ENCODE data around the gene RNF39.
A peak's percentile ranks its signal among the peaks of the same experiment; 100 is the strongest.
"Not testable (repeated sequence)": the region's sequence is repeated elsewhere in the genome, so short reads cannot be mapped to it uniquely, and the experiment has no call there.

RNF39 gene, protein sequence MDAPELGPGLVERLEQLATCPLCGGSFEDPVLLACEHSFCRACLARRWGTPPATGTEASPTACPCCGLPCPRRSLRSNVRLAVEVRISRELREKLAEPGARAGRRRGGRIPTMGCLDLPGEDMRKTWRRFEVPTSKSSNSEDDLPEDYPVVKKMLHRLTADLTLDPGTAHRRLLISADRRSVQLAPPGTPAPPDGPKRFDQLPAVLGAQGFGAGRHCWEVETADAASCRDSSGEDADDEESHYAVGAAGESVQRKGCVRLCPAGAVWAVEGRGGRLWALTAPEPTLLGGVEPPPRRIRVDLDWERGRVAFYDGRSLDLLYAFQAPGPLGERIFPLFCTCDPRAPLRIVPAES
- total RNA-seq, result 0 reads per million in 4 experiments

DNA sequence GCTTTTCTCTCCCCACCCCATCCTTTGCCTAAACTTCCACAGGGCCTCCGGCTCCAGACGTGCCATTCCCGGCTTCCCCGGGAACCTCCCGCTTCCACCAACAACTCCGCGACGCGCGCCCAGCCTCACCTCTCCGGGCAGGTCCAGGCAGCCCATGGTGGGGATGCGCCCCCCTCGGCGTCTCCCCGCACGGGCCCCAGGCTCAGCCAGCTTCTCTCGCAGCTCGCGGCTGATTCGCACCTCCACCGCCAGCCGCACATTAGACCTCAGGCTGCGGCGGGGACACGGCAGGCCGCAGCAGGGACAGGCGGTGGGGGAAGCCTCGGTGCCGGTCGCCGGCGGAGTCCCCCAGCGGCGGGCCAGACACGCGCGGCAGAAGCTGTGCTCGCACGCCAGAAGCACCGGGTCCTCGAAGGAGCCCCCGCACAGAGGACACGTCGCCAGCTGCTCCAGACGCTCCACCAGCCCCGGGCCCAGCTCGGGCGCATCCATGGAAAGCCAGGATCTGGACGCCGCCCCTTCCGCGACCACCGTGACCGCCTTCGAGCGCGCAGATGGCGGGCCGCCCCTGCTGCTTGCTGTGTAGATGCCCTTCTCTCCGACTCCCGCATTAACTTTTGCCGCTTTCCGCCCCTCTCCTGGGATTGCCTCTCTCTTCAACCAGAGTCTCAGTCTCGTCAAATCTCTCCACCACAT, at the start of gene RNF39:
Gene RNF39, minus strand, starts transcription at position 676 of the 696 bp plus-strand sequence. Its CDS starts 184 bp downstream, at position 492.
- no peak for DNase-seq

DNA sequence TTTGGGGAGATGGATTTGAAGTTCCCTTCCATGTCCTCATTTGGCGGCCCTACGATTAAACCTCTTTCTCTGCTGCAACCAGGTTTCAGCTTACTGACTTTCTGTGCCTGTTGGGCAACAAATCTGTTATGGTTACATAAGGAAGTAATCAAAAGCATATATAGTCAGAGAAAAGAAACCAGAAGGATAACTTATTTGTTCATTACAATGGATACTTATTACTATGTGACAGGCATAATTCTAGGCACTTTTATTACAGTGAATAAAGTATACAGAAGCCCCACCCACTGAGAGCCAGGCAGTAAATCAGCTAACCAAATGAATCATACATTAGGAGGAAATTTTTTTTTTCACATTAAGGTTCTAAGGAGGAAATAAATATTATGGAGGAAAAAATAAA, 46.9 kb upstream of the RNF39 start:
- DNase-seq, result no peak

DNA sequence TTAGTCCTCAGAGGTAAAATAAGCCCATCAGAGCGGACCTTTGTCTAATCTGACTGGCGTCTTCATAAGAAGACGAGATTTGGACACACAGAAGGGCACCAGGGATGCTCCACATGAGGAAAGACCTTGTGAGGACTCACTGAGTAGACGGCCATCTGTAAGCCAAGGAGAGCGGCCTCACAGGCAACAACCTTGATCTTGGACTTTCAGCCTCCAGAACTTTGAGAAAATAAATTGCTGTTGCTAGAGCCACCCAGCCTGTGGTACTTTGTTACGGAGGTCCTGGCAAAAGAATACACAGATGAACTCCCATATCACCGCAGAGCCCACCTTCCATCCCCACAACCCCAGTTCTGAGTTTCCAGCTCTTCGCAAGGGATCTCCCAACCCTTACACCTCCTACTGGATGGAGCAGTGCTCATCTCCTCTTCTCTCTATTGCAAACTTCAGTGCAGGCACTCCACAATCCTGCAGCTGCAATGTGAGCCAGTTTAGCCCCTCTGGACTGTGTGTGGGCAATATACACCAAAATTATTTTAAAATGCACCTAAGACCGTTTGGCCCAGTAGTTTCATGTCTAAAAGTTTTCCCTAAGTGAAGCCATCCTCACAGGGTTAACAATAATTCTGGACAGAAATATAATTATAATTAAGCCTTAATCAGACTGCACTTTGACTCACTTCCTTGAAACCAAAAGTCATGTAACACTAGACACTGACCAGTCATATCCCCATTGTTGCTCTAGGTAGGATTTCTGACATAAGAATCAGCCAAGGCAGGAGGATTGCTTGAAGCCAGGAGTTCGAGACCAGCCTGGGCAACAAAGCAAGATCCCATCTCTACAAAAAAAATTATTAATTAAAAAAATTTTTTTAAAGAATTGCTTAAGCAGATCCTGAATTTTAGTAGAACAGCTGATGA, 46.1 kb upstream of the RNF39 start:
- no peak for DNase-seq

DNA sequence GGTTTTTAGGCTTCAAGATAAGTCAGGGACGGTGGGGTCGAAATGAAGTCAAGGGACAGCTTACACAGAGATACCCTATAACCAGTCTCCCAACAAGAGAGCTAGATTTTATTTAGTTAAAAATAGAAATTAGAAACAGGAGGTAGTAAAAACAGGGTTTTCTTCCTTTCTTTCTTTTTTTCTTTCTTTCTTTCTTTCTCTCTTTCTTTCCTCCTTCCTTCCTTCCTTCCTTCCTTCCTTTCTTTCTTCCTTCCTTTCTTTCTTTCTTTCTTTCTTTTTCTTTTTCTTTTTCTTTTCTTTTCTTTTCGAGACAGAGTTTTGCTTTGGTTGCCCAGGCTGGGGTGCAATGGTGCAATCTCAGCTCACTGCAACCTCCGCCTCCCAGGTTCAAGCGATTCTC, 43.1 kb upstream of the RNF39 start:
- not testable (repeated sequence) for DNase-seq

DNA sequence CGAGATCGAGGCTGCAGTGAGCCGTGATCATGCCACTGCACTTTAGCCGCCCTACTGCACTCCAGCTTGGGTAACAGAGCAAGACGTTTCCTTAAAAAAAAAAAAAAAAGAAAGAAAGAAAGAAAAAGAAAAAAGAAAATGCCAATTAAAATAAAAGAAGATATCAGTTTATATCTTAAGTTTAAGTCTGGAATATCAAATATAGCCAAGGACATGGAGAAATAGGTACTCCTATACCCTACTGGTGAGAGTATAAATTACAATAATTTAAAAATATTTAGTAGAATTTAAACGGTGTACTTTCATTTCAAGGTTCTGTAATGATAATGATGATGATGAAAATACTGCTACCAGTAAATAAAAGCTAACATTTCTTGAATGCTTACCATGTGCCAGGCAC, 41.2 kb upstream of the RNF39 start:
- DNase-seq, result no peak

DNA sequence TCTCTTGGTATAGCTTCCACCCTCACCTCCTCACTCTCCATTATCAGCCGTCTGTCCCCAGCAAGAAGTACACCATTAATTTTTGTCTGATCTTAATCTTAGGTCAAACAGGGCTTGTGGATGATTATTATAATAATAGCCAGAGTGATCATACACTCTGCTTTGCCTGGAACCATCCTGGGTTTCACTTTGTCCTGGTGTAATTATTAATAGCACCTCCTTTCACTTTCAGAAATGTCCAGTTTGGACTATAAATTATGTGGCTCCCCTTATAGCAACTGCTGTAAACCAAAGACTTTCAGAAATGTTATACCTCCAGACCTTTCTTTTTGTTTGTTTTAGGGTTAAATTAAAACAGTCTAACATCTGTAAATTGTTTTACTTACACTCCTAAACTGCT, 38.3 kb upstream of the RNF39 start:
- DNase-seq, result no peak

GRCh38 chr6:30113003-30113759, 37.6 kb upstream of the RNF39 start, which contains the start of gene TRIM31:
TSS of gene TRIM31 (minus strand) at chr6:30113090. CDS start at chr6:30112805, 285 bp downstream.
- no peak for DNase-seq

DNA sequence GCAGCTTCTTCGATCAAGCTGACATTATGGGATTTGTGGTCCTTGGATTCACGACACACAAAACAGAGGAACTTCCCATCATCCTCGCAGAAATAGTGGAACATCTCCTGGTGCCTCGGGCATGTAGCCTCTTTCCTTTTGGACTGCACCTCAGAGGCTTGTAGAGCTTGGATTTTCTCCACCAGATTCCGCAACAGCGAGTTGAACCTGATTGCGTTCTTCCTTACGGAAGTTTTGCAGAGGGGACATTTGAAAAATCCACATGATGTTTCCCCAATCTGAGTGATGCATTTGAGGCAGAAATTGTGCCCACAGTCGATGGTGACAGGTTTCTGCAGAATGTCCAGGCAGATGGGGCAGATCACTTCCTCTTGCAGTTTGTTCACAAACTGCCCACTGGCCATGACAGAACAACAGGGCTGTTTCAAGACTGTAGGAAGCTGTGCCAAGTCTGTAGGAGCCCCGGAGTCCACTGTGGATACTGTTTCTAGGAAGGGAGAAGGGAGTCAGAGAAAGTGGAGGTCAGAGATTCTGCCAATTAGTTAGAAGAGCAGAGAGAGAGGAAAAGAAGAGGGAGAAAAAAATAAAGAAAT, 36.9 kb upstream of the RNF39 start:
- DNase-seq, result no peak

DNA sequence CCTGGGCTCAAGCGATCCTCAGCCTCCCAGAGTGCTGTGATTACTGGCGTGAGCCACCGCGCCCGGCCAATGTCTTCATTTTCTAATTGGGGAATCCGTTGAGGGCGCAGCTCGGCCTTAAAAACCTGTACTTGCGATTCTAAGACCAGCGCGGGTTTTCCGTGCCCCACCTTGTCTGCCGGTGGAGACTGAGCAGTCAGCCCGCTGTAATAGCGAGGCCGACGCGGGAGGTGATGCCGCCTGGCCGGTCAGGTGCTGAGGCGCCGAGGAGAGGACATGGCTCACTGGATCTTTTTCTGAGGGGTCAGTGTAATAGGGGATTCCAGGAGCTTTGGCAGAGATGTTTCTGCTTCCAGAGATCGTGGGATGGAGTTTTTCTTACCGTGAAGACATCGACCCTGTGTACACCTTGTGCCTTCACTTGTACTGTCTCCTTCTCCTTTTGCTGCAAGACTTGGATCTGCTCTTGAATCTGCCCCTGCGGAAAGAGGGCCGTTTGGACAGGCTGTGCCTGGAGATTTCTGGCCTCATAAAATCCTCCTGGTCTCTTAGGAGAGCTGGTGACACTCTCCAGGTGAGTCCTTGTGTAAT, 35.8 kb upstream of the RNF39 start:
- no peak for DNase-seq

GRCh38 chr6:30104661-30105060, 29.1 kb upstream of the RNF39 start:
- no peak for DNase-seq

DNA sequence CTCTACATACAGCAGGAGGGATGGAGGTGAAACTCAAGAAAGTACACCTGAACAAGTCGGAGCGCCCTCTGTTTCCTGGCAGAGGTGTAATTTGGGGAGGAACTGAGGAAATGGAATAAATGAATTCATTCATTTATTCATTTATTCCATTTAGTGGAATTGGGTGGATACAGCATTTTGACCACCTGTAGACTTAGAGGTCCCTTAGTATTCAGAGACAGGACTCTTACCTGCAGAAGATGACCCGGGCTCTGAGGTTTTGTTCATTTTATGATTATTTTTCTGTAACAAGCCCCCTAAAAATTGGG, 28.3 kb upstream of the RNF39 start:
- no peak for DNase-seq

GRCh38 chr6:30102970-30103871, 27.7 kb upstream of the RNF39 start:
- peak; percentile 74 for DNase-seq

DNA sequence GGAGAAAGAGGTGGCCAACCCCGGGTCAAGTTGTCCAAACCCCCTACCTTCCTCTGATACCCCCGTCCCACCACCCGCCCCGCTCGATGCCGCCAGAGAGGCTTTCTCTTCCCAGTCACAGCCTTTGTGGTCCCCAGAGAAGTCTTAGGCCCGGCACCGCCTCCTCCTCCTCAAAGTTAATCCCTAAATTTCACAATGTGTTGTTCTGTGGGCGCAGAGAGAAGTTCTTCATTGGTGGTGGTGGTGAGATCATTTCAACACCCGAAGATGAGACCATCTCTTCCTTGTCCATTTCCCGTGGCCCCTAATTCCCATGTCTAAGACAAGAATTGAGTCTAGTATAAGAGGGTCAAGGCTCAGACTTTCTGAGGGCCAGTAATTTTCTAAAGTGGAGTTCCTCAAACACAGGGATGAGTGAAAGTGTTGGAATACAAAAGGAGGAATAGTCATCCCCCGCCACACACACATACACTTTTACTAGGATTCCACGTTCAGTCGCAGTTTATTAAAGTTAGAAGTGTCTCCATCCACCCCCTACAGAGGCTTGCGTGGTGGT, 26.9 kb upstream of the RNF39 start:
- no peak for DNase-seq

DNA sequence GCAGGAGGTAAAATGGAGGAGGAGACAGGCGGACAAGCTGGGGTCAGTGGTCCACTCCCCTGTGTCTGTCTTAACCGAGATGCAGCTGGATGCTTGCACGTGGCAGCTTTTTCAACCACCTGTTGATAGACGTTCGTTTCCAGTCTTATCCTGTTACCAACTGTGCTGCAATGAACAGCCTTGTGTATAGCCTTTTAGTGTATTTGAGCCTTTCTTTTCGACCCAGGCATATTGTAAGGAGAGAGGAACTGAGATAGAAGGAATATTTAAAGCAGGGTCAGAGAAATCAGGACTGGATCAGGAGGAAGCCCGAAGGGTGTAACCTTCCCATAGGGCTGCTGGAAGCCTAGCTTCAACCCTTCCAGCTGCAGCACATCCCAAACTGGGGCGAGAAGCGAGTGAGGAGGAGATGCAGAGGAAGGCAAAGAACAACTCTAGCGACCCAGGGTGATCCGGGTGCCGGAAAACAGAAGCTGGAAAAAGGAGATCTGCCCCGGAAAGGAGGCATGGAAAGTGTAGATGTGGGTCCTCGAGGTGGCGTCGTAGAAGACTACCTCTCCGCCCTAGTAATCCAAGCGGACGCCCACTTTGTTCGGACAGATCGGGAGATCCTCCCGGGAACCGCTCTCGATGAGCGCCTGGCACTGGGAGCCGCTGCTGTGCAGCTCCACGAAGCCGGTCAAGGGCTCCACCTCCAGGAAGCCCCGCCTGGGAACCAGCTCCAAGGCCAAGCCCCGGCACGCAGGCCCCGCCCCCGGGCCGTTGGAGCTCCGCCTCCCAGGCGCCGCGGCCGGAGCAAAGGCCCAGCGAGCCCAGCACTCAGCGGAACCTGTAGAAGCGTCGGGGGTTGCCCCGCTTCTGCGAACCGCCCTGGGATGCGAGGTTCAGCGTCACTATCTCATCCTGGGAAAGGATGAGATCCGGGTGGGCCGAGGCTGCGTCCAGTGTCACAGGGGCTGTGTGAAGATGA, 26.2 kb upstream of the RNF39 start:
- DNase-seq, result peak; percentile 61

GRCh38 chr6:30100585-30101443, 25.2 kb upstream of the RNF39 start:
- peak; percentile 15 for DNase-seq

GRCh38 chr6:30100154-30100553, 24.6 kb upstream of the RNF39 start:
- no peak for DNase-seq

DNA sequence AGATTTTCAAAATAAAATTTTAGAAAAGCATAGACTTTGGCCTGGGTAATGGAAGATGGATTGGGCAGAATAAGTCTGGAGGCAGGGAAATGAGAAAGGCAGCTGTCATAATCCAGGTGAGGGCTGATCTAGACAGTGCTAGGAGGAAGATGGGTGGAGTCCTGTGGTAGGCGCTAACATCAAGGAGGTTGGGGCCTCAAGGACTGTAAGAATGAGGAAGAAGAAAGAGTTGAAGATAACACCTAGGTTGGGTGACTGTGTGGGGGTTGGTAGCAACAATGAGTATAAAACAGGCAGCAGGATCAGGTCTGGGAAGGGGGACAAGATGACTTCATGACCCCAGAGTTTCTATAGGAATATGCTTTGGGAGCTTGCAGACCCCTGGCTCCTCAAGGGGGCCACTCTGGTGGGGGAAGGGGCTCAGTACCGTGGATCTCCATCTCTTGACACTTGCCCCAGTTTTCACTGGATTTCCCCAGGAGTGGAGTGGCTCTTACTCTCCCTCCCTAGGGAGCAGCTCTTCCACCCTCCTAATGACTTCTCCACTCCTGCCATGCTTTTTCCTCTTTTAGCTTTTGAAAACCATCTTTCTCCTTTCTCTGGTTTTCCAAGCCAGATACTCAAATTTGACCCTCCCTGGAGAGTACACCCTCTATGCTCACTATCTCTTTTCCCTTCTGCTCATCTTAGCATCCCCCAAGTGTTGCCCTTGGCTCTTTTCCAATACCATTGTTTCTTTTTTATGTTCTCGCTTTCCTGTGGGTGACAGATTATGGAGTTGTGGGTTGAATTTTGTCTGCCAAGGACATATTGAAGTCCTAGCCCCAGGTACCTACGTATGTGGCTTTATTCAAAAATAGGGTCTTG, 22.6 kb upstream of the RNF39 start:
- DNase-seq, result no peak
